ENCODE results near the gene CYB5D1. TPM values are rescaled to one million over a fixed set of nuclear protein-coding genes. Genes with fewer than 3 reads are reported as not detected.

CYB5D1 gene
- total RNA-seq, 1 donor from 2014 or later, result 17.8 TPM

- no peaks in the 10 kb centered on the region for H3K9me3 ChIP-seq (replicated peaks)
- H3K4me1 ChIP-seq, result peaks cover 26% of the 10 kb centered on the region
- H3K4me3 ChIP-seq, result no peak overlapping the region
- H3K27me3 ChIP-seq (ENCODE audit: low read depth), result no peaks in the 10 kb centered on the region
- intact Hi-C loops (cut with micrococcal nuclease), result loop anchor here (5.0 kb wide), 1 partner anchor 76 kb away; no protein-coding TSS in a partner anchor
- DNase-seq, result no peak
- no peak for TF ChIP-seq CTCF (IDR thresholded peaks at IDR 0.05; ENCODE audit: borderline replicate concordance)
- no peak overlapping the region for H3K27ac ChIP-seq (replicated peaks)
- peaks cover 56% of the 10 kb centered on the region for H3K36me3 ChIP-seq
Measured at GRCh38 chr17:7911116-7911515, 53.3 kb downstream of the CYB5D1 start.

Other genes with a start within 250 kb of the CYB5D1 start
- 111 TPM for gene FXR2, start 243.1 kb upstream of the CYB5D1 start, total RNA-seq
- 73.5 TPM for gene SAT2, start 230.2 kb upstream of the CYB5D1 start, total RNA-seq
- gene SHBG, start 227.9 kb upstream of the CYB5D1 start, total RNA-seq, result 0.74 TPM
- gene ATP1B2, start 207.1 kb upstream of the CYB5D1 start, total RNA-seq, result 2.8 TPM
- 11.7 TPM for gene TP53, start 170.5 kb upstream of the CYB5D1 start, total RNA-seq
- gene WRAP53, start 169.5 kb upstream of the CYB5D1 start, total RNA-seq, result 4.7 TPM
- not detected for gene EFNB3, start 152.8 kb upstream of the CYB5D1 start, total RNA-seq
- gene DNAH2, start 140.3 kb upstream of the CYB5D1 start, total RNA-seq, result 0.33 TPM
- 23.3 TPM for gene KDM6B, start 23.8 kb upstream of the CYB5D1 start, total RNA-seq
- 26.4 TPM for gene TMEM88, start 2.9 kb upstream of the CYB5D1 start, total RNA-seq
- 89.8 TPM for gene NAA38, start 444 bp upstream of the CYB5D1 start, total RNA-seq
- gene CHD3, start 30.8 kb downstream of the CYB5D1 start, total RNA-seq, result 15.6 TPM
- gene RNF227, start 58.3 kb downstream of the CYB5D1 start, total RNA-seq, result 1.0 TPM
- gene KCNAB3, start 71.9 kb downstream of the CYB5D1 start, total RNA-seq, result 0.30 TPM
- 111 TPM for gene TRAPPC1, start 73.9 kb downstream of the CYB5D1 start, total RNA-seq
- 8.7 TPM for gene CNTROB, start 74.2 kb downstream of the CYB5D1 start, total RNA-seq
- gene GUCY2D, start 144.6 kb downstream of the CYB5D1 start, total RNA-seq, result not detected
- not detected for gene ALOX15B, start 181.1 kb downstream of the CYB5D1 start, total RNA-seq
- not detected for gene ALOX12B, start 229.7 kb downstream of the CYB5D1 start, total RNA-seq

Data from left ventricle myocardium inferior (tissue), 1 donor.